Upper lobe of left lung (tissue), 4 donors: Measurements from ENCODE around the gene KCNK15.

Source experiments
- CTCF ChIP-seq, 6 experiments: fragments of 450-650 bp in 4 of 6; fragments of 200-600 bp in 2 of 6; sonication (generic) in 2 of 6; IDR thresholded peaks; one replicate each; pipeline ENCODE4 v1.5.1; 2016 to 2019; ENCODE audit warnings: antibody characterized with exemption in 6 of 6
- EP300 ChIP-seq, 4 donors: sonication (generic); formaldehyde crosslinking; IDR thresholded peaks; one replicate each; pipeline ENCODE4 v1.5.1; 2017; ENCODE audit warnings: antibody characterized with exemption in 4 of 4, control low read depth in 2 of 4
- POLR2A ChIP-seq, 4 donors: fragments of 450-650 bp; IDR thresholded peaks; one replicate each; pipeline ENCODE4 v1.5.1; 2016 to 2017; ENCODE audit warnings: antibody characterized with exemption in 4 of 4, mild to moderate bottlenecking in 2 of 4
- POLR2AphosphoS5 ChIP-seq, 2 donors: sonication (generic); formaldehyde crosslinking; IDR thresholded peaks; one replicate each; pipeline ENCODE4 v1.5.1; 2017; ENCODE audit warnings: antibody characterized with exemption in 2 of 2

- TF ChIP-seq CTCF (IDR thresholded peaks at IDR 0.05) (no peak), EP300 (IDR thresholded peaks at IDR 0.05) (no peak), POLR2A (IDR thresholded peaks at IDR 0.05) (no peak), POLR2AphosphoS5 (IDR thresholded peaks at IDR 0.05) (no peak)
Observed at GRCh38 chr20:44732327-44732726, 13.3 kb upstream of the KCNK15 start.
